MG63 (cell line): ENCODE data around the gene CDKL5. TPM values are rescaled to one million over a fixed set of nuclear protein-coding genes. Genes with fewer than 3 reads are reported as not detected.

Experiments
- DNase-seq: peaks from one replicate; pipeline ENCODE4 v3.0.0-alpha.2; 2020
- H3K27me3 ChIP-seq: fragments of 250-450 bp; sonication (Bioruptor Pico); 2 replicates; pipeline ENCODE4 v1.5.1; 2020; ENCODE audit warnings: mild to moderate bottlenecking, moderate library complexity
- H3K36me3 ChIP-seq: fragments of 250-450 bp; sonication (Bioruptor Pico); 2 replicates; pipeline ENCODE4 v1.5.1; 2020; ENCODE audit warnings: mild to moderate bottlenecking, moderate library complexity
- H3K4me3 ChIP-seq: fragments of 250-450 bp; sonication (Bioruptor Pico); 2 replicates; pipeline ENCODE4 v1.5.1; 2020; ENCODE audit warnings: mild to moderate bottlenecking, moderate library complexity
- H3K9me3 ChIP-seq: fragments of 250-450 bp; sonication (Bioruptor Pico); 2 replicates; pipeline ENCODE4 v1.5.1; 2020; ENCODE audit warnings: mild to moderate bottlenecking, moderate library complexity
- total RNA-seq: library from RNA; depleted of rRNA; stranded (reverse); fragments of >200 nt; shearing (Covaris generic); gene quantifications from 2 replicates; pipeline ENCODE4 v1.2.3, GENCODE V29; 2014; ENCODE audit warnings: low replicate concordance

The CDKL5 gene
- total RNA-seq, 1 experiment from 2014 or later = not detected

GRCh38 chrX:18440835-18441234 is 15.4 kb downstream of the CDKL5 start:
- H3K36me3 ChIP-seq = no peaks in the 10 kb centered on the region
- H3K27me3 ChIP-seq = no peaks in the 10 kb centered on the region
- no peaks in the 10 kb centered on the region for H3K9me3 ChIP-seq
- no peak overlapping the region for H3K4me3 ChIP-seq
- DNase-seq = no peak

- Histone ChIP-seq H3K27me3 (no peaks in the 10 kb centered on the region), H3K4me3 (no peak overlapping the region), H3K9me3 (no peaks in the 10 kb centered on the region), H3K36me3 (no peaks in the 10 kb centered on the region)
- DNase-seq = no peak
These were observed 16.5 kb downstream of the CDKL5 start for GRCh38 chrX:18441780-18442367.

- Histone ChIP-seq H3K4me3 (no peak overlapping the region), H3K36me3 (no peaks in the 10 kb centered on the region), H3K9me3 (no peaks in the 10 kb centered on the region), H3K27me3 (no peaks in the 10 kb centered on the region)
- no peak for DNase-seq
These were observed 23.0 kb downstream of the CDKL5 start for GRCh38 chrX:18448416-18448815.

GRCh38 chrX:18449236-18449635 is 23.8 kb downstream of the CDKL5 start:
- no peak overlapping the region for H3K4me3 ChIP-seq
- no peaks in the 10 kb centered on the region for H3K9me3 ChIP-seq
- no peaks in the 10 kb centered on the region for H3K36me3 ChIP-seq
- no peaks in the 10 kb centered on the region for H3K27me3 ChIP-seq
- no peak for DNase-seq

GRCh38 chrX:18455384-18455783 is 30.0 kb downstream of the CDKL5 start:
- DNase-seq = no peak
- no peaks in the 10 kb centered on the region for H3K36me3 ChIP-seq
- no peak overlapping the region for H3K4me3 ChIP-seq
- H3K27me3 ChIP-seq = no peaks in the 10 kb centered on the region
- H3K9me3 ChIP-seq = no peaks in the 10 kb centered on the region

GRCh38 chrX:18457000-18457399 is 31.6 kb downstream of the CDKL5 start:
- Histone ChIP-seq H3K36me3 (no peaks in the 10 kb centered on the region), H3K4me3 (no peak overlapping the region), H3K9me3 (no peaks in the 10 kb centered on the region), H3K27me3 (no peaks in the 10 kb centered on the region)
- no peak for DNase-seq

- no peaks in the 10 kb centered on the region for H3K27me3 ChIP-seq
- no peak for DNase-seq
These were observed 36.0 kb downstream of the CDKL5 start for GRCh38 chrX:18461431-18461830.

GRCh38 chrX:18464499-18464898 is 39.1 kb downstream of the CDKL5 start:
- DNase-seq = no peak
- H3K9me3 ChIP-seq = no peaks in the 10 kb centered on the region
- H3K4me3 ChIP-seq = no peak overlapping the region
- no peaks in the 10 kb centered on the region for H3K27me3 ChIP-seq
- H3K36me3 ChIP-seq = no peaks in the 10 kb centered on the region

More at GRCh38 chrX:18461431-18461830, 36.0 kb downstream of the CDKL5 start:
- H3K9me3 ChIP-seq = no peaks in the 10 kb centered on the region
- H3K4me3 ChIP-seq = no peak overlapping the region
- no peaks in the 10 kb centered on the region for H3K36me3 ChIP-seq

GRCh38 chrX:18465051-18465450 is 39.6 kb downstream of the CDKL5 start:
- Histone ChIP-seq H3K4me3 (no peak overlapping the region), H3K9me3 (no peaks in the 10 kb centered on the region), H3K36me3 (no peaks in the 10 kb centered on the region), H3K27me3 (no peaks in the 10 kb centered on the region)
- DNase-seq = no peak

GRCh38 chrX:18468599-18468998 is 43.2 kb downstream of the CDKL5 start:
- no peak for DNase-seq
- H3K4me3 ChIP-seq = no peak overlapping the region
- H3K9me3 ChIP-seq = no peaks in the 10 kb centered on the region
- no peaks in the 10 kb centered on the region for H3K36me3 ChIP-seq
- H3K27me3 ChIP-seq = no peaks in the 10 kb centered on the region

- no peak for DNase-seq
- no peaks in the 10 kb centered on the region for H3K9me3 ChIP-seq
These were observed 45.9 kb downstream of the CDKL5 start for GRCh38 chrX:18471296-18471695.

GRCh38 chrX:18490806-18491555 is 65.6 kb downstream of the CDKL5 start:
- Histone ChIP-seq H3K9me3 (no peaks in the 10 kb centered on the region), H3K27me3 (no peaks in the 10 kb centered on the region), H3K4me3 (no peak overlapping the region), H3K36me3 (no peaks in the 10 kb centered on the region)
- no peak for DNase-seq

More at GRCh38 chrX:18471296-18471695, 45.9 kb downstream of the CDKL5 start:
- Histone ChIP-seq H3K4me3 (no peak overlapping the region), H3K36me3 (no peaks in the 10 kb centered on the region), H3K27me3 (no peaks in the 10 kb centered on the region)

GRCh38 chrX:18491587-18492340 is 66.4 kb downstream of the CDKL5 start:
- no peak for DNase-seq
- Histone ChIP-seq H3K36me3 (no peaks in the 10 kb centered on the region), H3K9me3 (no peaks in the 10 kb centered on the region), H3K4me3 (no peak overlapping the region), H3K27me3 (no peaks in the 10 kb centered on the region)

GRCh38 chrX:18534949-18535348 is 109.5 kb downstream of the CDKL5 start:
- DNase-seq = no peak
- Histone ChIP-seq H3K36me3 (no peaks in the 10 kb centered on the region), H3K4me3 (no peak overlapping the region), H3K9me3 (no peaks in the 10 kb centered on the region), H3K27me3 (no peaks in the 10 kb centered on the region)

GRCh38 chrX:18537068-18537467 is 111.7 kb downstream of the CDKL5 start:
- no peaks in the 10 kb centered on the region for H3K27me3 ChIP-seq
- DNase-seq = no peak
- no peaks in the 10 kb centered on the region for H3K9me3 ChIP-seq
- no peak overlapping the region for H3K4me3 ChIP-seq
- H3K36me3 ChIP-seq = no peaks in the 10 kb centered on the region

GRCh38 chrX:18537524-18537923 is 112.1 kb downstream of the CDKL5 start:
- Histone ChIP-seq H3K9me3 (no peaks in the 10 kb centered on the region), H3K4me3 (no peak overlapping the region), H3K27me3 (no peaks in the 10 kb centered on the region), H3K36me3 (no peaks in the 10 kb centered on the region)
- DNase-seq = no peak

GRCh38 chrX:18542131-18542530 is 116.7 kb downstream of the CDKL5 start:
- H3K9me3 ChIP-seq = no peaks in the 10 kb centered on the region
- H3K27me3 ChIP-seq = no peaks in the 10 kb centered on the region
- no peak overlapping the region for H3K4me3 ChIP-seq
- no peaks in the 10 kb centered on the region for H3K36me3 ChIP-seq
- DNase-seq = no peak
